Medulla oblongata (tissue), 1 donor: ENCODE measurements around the gene RAP2A.
A peak's percentile ranks its signal among the peaks of the same experiment; 100 is the strongest.

ENCODE experiments used
- DNase-seq: peaks from one replicate; pipeline ENCODE4 v3.0.0-alpha.2; 2015; ENCODE audit errors: extremely low spot score

The RAP2A gene

GRCh38 chr13:97446448-97446847 lies 12.5 kb downstream of the RAP2A start:
- no peak for DNase-seq

DNA sequence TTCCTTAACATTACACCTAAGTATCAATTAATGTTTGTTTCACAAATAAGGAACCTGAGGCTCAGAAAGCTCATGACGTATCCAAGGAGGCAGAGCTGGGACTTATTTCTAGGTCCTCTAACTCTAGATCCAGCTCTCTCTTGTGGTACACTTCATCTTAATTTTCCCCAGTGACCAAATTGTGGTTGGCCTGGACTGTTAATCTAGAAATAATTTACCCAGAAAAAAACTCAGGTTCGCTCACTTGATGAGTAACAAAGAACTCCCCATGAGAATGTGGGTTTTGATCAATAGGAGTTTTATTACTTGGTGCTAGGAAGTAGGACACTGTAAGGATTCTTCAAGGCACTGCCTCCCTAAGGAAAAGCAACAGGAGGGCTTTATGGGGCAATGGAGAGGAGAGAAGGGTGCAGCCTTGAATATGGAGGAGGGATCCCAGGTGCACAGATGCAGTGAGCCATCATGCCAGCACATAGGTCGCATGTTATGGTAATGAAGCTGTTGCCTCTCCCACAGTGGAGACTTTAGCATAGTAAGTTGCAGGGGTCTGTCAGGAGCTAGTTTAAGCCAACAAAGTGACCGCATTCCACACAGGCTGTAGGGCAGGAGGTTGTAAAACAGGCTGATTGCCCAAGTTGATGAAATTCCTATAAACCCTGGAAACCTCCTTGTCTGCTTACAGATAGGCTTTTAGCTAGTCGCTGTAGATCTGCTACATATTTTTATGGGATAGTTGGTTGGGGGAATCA lies 14.7 kb downstream of the RAP2A start:
- DNase-seq = no peak

GRCh38 chr13:97454699-97455098 lies 20.7 kb downstream of the RAP2A start:
- DNase-seq = no peak

DNA sequence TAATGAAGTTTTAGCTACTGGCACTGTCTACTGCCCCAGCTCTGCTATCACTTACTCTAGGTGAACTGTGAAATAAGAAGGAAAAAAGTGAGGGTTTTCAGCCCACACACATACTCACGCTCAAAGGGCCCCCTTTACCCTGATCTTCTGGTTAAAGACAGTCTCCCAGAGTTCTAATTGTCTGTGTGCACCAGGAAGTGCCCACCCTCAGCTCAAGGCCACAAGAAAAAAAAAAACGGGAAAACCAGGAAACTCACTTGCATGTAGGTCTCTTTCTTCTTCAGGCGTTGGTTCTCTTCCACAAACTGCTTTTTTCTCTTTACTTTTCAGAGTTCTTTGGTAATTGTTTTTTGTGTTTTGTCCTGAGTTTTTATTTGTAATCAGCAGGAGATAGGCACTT lies 22.1 kb downstream of the RAP2A start:
- DNase-seq = no peak

DNA sequence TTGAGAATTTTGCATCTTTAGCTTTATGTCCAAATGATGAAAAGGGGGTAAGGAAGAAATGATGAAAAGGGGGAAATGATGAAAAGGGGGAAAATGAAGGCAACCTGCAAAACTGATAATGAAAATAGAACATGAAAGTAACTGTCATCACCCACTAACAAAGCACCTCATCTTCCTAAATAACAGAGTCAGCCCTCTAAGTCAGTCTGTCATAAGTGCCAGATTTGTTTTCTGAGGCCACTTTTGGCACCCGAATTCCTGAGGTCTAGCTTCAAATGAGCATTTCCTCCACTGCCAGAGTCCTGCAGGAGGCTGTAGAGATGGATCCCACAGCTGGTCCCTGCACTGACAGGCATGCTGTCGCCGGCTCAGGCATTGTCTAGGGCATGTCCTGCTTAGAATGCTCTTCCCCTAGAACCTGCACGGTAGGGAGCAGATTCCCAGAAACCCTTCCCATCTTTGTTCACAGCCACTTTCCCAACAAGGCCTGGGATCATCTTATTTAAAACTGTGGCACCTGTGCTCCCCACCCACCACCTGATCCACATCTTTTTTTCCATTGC lies 25.3 kb downstream of the RAP2A start:
- DNase-seq = no peak

DNA sequence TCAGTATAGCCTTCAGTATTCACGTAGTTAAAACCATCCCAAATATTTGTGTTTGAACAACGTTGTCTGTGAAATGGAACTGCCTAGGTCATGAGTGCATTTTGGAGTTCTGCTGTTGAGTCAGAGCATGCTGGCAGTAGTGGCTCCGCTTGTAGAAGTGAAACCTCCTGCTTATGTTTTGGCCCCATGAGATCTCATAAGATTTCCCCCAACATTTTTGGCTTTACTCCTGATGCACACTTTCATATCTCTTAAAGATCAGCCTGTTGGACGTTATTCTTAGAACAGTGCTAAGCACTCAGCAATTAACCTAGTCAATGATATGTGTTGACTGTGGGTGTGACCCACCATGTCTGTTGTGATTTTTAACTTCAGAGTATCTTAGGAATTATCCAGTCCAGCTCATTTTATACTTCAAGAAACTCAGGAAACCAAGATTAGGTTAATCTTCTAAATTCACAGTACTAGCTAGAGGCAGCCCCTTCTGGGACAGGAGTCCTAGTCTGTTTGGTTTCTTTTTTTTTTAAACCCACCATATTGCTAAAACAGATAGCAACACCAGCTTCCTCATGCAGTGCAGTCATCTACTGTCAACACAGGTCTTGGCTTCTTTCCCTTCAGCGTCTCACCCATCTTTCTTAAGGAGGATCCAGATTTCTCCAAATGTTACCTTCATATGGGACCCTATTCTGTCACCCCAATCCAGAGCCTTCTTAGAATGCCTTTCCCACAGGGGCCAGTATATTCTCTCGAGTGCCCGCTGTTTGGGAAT lies 26.2 kb downstream of the RAP2A start:
- DNase-seq = peak; percentile 47

GRCh38 chr13:97460853-97461252 lies 26.9 kb downstream of the RAP2A start:
- DNase-seq = no peak

DNA sequence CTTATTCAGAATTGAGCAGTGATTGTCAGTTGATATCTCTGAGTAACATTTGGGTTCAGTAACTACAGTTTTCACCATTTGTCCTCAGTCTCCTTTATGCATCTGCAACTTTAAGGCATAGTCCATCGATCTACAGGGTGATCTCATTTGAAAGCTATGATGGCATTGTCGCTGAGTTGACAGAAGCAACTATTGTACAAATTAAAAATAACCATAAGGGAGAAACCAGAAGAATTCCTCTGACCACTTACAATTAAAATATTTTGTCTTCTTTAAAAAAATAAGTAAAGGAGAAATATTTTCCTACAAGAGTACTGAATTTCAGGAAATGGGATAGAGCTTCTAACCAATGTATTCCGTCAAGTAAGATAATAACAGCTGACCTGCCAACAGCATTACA lies 30.6 kb downstream of the RAP2A start:
- DNase-seq = no peak

- no peak for DNase-seq
Measured at GRCh38 chr13:97466722-97467121, 32.8 kb downstream of the RAP2A start.

DNA sequence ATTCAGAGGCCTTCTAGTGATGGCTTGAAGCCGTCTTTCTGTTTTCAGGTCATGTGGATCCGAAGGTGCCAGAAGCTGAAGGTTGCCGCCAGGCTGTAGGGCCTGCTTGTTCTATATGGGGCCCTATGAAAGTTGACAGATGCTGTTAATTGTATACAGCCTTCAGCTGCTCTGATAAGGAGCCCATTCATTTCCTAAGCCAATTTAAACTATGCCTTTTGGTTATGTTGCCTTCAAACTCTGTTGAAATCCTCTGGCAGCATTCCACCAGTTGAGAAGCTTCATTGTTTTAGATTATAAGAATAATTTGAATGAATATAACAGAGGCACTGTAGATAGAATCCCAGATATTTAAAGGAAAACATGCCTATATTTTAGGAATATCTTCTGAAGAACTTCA lies 34.4 kb downstream of the RAP2A start:
- peak; percentile 60 for DNase-seq

DNA sequence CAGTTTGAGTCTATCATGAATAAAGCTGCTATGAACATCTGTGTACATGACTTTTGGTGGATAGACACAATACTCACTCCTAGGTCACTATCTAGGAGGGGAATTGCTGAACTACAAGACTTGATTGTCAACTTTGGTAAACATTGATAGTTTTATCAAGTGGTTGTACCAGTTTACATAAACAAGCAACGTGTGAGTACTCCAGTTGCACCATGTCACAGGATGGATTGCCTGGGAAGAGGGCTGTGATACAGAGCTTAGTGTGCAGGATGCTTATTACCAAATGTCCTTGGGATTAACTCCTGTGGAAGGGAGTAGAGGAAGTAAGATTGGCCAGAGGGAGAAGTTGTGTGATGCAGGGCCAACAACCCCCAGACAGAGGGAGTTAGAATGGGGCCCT lies 37.7 kb downstream of the RAP2A start:
- no peak for DNase-seq

- no peak for DNase-seq
Measured at GRCh38 chr13:97474349-97474980, 40.5 kb downstream of the RAP2A start.

GRCh38 chr13:97475011-97475410 lies 41.0 kb downstream of the RAP2A start:
- DNase-seq = no peak

DNA sequence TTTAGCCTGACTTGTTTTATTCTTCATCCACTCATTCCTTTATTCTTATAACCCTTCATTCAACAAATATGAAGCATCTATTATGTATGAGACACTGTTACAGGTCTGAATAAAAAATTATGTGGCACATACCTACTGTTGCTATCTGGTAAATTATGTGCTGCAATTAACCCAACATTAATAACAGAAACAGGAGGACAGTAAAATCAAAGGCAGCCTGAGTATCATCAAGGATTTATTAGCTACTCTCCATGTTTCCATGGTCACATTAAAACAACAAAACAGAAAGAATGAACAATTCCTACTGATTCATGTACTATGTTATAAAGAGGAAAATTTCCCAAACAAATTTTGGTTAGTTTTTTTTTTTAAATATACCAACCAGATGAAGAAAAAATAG lies 43.9 kb downstream of the RAP2A start:
- DNase-seq = no peak

GRCh38 chr13:97478247-97478646 lies 44.3 kb downstream of the RAP2A start:
- no peak for DNase-seq

GRCh38 chr13:97483465-97483864 lies 49.5 kb downstream of the RAP2A start:
- DNase-seq = no peak

- DNase-seq = no peak
Measured at GRCh38 chr13:97484301-97484700, 50.3 kb downstream of the RAP2A start.

DNA sequence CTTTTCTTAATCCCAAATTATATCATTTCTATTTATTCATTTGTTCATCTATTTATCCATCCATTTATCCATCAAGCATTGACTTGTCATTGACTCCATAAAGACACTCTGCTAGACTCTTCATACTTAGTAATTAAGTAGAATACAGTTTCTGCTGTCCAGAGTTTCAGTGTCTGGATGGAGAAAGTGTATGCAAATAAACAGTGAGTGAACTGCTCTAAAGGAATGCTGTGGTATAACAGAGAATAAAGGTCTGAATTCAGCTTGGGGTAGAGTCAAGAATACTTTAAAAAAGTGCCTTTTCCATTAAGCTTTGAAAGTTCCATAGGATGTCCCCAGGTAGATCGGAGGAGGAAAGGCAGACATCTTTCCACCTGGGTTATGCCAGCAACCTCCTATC lies 51.4 kb downstream of the RAP2A start:
- no peak for DNase-seq

DNA sequence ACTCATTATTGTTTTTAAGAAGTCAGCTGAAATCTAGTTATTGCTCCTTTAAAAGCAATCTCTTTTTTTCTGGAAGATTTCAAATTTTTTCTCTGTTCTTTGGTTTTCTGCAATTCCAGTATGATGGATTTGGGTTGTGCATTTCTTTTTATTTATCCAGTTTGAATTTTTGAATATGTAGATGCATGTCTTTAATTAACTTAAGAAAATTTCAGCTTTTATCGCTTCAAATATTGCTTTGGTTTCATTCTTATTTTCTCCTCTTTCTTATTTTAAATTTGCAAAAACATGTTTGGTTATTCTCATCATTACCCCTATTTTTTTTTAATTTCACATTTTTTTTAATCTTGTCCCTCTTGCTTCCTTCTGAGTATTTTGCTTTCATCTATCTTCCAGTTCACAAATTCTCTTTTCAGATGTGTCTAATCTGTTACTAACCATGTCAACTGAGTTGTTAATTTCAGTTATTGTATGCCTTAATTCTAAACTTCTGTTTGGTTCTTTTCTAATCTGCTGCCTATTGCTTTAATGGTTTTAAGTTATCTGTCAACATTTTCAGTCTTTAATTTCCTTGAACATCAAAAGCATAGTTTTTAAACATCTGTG lies 56.8 kb downstream of the RAP2A start:
- DNase-seq = no peak

DNA sequence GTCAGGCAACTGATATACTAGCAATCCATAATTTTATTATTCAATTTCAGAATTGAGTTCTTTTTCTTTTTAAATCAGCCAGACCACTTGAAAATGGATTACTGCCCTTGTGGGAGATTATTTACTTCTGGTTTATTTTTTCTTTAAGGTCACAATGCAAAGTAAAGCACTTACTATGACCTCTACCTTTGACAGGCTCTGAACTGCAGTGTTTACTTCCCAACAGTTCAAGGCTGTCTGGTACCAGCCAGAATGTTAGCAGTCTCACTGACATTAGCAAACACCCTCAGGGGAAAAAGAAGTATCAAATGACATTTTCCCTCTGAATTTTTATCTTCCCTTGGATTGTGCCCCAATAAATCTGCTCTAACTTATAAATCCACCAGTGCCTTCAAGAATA lies 57.5 kb downstream of the RAP2A start:
- no peak for DNase-seq

GRCh38 chr13:97492257-97492656 lies 58.3 kb downstream of the RAP2A start:
- DNase-seq = no peak

GRCh38 chr13:97492684-97493371 lies 58.9 kb downstream of the RAP2A start:
- DNase-seq = no peak
